Parathyroid adenoma (tissue), 2 donors: Measurements from ENCODE around the gene DIRAS2.

Experiments used
- H2AFZ ChIP-seq: fragments of 300-600 bp; sonication (generic); one replicate; pipeline ENCODE4 v1.7.0; 2017; ENCODE audit warnings: antibody characterized with exemption, mild to moderate bottlenecking
- H3K27ac ChIP-seq: fragments of 300-600 bp; sonication (generic); one replicate; pipeline ENCODE4 v1.7.0; 2017
- H3K27me3 ChIP-seq: fragments of 300-600 bp; sonication (generic); one replicate; pipeline ENCODE4 v1.7.0; 2017; ENCODE audit warnings: low read length; ENCODE audit not compliant: control insufficient read depth, insufficient read depth
- H3K36me3 ChIP-seq: fragments of 300-600 bp; sonication (generic); one replicate; pipeline ENCODE4 v1.7.0; 2017; ENCODE audit warnings: low read length; ENCODE audit not compliant: control insufficient read depth, insufficient read depth
- H3K4me1 ChIP-seq: fragments of 300-600 bp; sonication (generic); one replicate; pipeline ENCODE4 v1.7.0; 2017; ENCODE audit warnings: control low read depth
- H3K4me2 ChIP-seq: fragments of 300-600 bp; sonication (generic); one replicate; pipeline ENCODE4 v1.7.0; 2017; ENCODE audit warnings: low read length
- H3K4me3 ChIP-seq: fragments of 300-600 bp; sonication (generic); one replicate; pipeline ENCODE4 v1.7.0; 2017; ENCODE audit warnings: low read depth, low read length
- H3K79me2 ChIP-seq: fragments of 300-600 bp; sonication (generic); one replicate; pipeline ENCODE4 v1.7.0; 2017; ENCODE audit warnings: control low read depth
- H3K9ac ChIP-seq: fragments of 300-600 bp; sonication (generic); one replicate; pipeline ENCODE4 v1.7.0; 2017; ENCODE audit warnings: mild to moderate bottlenecking
- H3K9me3 ChIP-seq: fragments of 300-600 bp; sonication (generic); one replicate; pipeline ENCODE4 v1.7.0; 2017; ENCODE audit warnings: low read length; ENCODE audit not compliant: control insufficient read depth
- TF ChIP-seq, protein P1 (sequence below): fragments of 300-600 bp; sonication (generic); IDR thresholded peaks from one replicate; pipeline ENCODE4 v1.7.0; 2017; ENCODE audit warnings: antibody characterized with exemption, mild to moderate bottlenecking
- donor health status: primary hyperparathyroidism.

The DIRAS2 gene

DNA sequence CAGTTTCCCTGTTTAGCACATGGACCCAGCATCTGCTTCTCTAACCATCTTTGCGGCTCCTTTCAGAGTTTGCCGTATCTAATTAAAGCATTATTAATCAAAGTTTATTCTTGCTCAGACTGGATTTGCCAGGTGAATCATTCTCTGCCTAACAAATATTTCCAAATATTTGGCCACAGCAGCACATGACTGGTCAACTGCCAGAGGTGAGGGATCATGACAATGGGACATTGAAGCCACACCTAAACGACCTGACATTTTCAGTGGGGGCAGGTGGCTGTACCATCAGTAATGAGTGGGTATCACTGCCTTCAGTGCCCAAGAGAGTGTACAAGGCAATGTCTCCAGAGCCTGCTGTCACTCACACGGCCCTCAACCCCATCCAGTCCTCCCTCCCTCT lies 80.4 kb downstream of the DIRAS2 start:
- Histone ChIP-seq H3K79me2 (no peaks in the 10 kb centered on the region), H3K4me2 (no peak overlapping the region), H2AFZ (no peak overlapping the region), H3K4me3 (no peak overlapping the region), H3K27ac (no peak overlapping the region), H3K9ac (no peak overlapping the region), H3K27me3 (no peaks in the 10 kb centered on the region), H3K4me1 (no peaks in the 10 kb centered on the region), H3K9me3 (no peaks in the 10 kb centered on the region), H3K36me3 (no peaks in the 10 kb centered on the region)
- TF ChIP-seq, protein P1, sequence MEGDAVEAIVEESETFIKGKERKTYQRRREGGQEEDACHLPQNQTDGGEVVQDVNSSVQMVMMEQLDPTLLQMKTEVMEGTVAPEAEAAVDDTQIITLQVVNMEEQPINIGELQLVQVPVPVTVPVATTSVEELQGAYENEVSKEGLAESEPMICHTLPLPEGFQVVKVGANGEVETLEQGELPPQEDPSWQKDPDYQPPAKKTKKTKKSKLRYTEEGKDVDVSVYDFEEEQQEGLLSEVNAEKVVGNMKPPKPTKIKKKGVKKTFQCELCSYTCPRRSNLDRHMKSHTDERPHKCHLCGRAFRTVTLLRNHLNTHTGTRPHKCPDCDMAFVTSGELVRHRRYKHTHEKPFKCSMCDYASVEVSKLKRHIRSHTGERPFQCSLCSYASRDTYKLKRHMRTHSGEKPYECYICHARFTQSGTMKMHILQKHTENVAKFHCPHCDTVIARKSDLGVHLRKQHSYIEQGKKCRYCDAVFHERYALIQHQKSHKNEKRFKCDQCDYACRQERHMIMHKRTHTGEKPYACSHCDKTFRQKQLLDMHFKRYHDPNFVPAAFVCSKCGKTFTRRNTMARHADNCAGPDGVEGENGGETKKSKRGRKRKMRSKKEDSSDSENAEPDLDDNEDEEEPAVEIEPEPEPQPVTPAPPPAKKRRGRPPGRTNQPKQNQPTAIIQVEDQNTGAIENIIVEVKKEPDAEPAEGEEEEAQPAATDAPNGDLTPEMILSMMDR: no peak
